ENCODE results near the gene POLDIP2. TPM values are rescaled to one million over a fixed set of nuclear protein-coding genes. Genes with fewer than 3 reads are reported as not detected.

The POLDIP2 gene
- total and polyA plus RNA-seq, 2 donors (not counting 3 experiments of a cell fraction or from before 2014, with no cell fraction given), result 82.6 to 85.2 TPM

Small RNA genes lying within 50 kb of the gene (microRNA-seq; reads per million reads assigned to microRNA genes)
- gene MIR4723 (ENCODE audit: borderline number of aligned reads, borderline replicate concordance), result not detected

Other genes starting within 250 kb of the POLDIP2 start
- 43.5 and 51.7 TPM in 2 replicates for gene TMEM97, start 38.3 kb downstream of the POLDIP2 start, total RNA-seq
- 27.0 and 30.7 TPM in 2 replicates for gene TMEM97, start 38.3 kb downstream of the POLDIP2 start, polyA plus RNA-seq
- 36.3 and 45.0 TPM in 2 replicates for gene IFT20, start 22.1 kb downstream of the POLDIP2 start, total RNA-seq
- gene IFT20, start 22.1 kb downstream of the POLDIP2 start, polyA plus RNA-seq, result 19.2 and 26.5 TPM in 2 replicates
- gene TNFAIP1, start 21.8 kb downstream of the POLDIP2 start, total RNA-seq, result 79.5 and 89.6 TPM in 2 replicates
- 85.7 and 101 TPM in 2 replicates for gene TNFAIP1, start 21.8 kb downstream of the POLDIP2 start, polyA plus RNA-seq
- gene SEBOX, start 7.7 kb upstream of the POLDIP2 start, total RNA-seq, result not detected in 2 replicates
- not detected in 2 replicates for gene SEBOX, start 7.7 kb upstream of the POLDIP2 start, polyA plus RNA-seq
- not detected in 2 replicates for gene VTN, start 12.8 kb upstream of the POLDIP2 start, total RNA-seq
- gene VTN, start 12.8 kb upstream of the POLDIP2 start, polyA plus RNA-seq, result 0.68 and 1.1 TPM in 2 replicates
- 4.6 and 7.0 TPM in 2 replicates for gene SARM1, start 14.2 kb upstream of the POLDIP2 start, total RNA-seq
- 5.6 and 7.0 TPM in 2 replicates for gene SARM1, start 14.2 kb upstream of the POLDIP2 start, polyA plus RNA-seq
- gene SLC46A1, start 48.7 kb upstream of the POLDIP2 start, total RNA-seq, result 1.8 and 4.1 TPM in 2 replicates
- 2.2 and 2.6 TPM in 2 replicates for gene SLC46A1, start 48.7 kb upstream of the POLDIP2 start, polyA plus RNA-seq
- gene SLC13A2, start 116.1 kb upstream of the POLDIP2 start, total RNA-seq, result not detected in 2 replicates
- gene SLC13A2, start 116.1 kb upstream of the POLDIP2 start, polyA plus RNA-seq, result not detected in 2 replicates
- gene FOXN1, start 148.8 kb upstream of the POLDIP2 start, total RNA-seq, result not detected in 2 replicates
- not detected in 2 replicates for gene FOXN1, start 148.8 kb upstream of the POLDIP2 start, polyA plus RNA-seq
- gene UNC119, start 195.1 kb upstream of the POLDIP2 start, total RNA-seq, result 26.3 and 28.1 TPM in 2 replicates
- gene UNC119, start 195.1 kb upstream of the POLDIP2 start, polyA plus RNA-seq, result 67.8 and 76.9 TPM in 2 replicates
- 68.6 and 71.3 TPM in 2 replicates for gene PIGS, start 214.0 kb upstream of the POLDIP2 start, total RNA-seq
- 110 and 111 TPM in 2 replicates for gene PIGS, start 214.0 kb upstream of the POLDIP2 start, polyA plus RNA-seq
- 7.2 and 9.0 TPM in 2 replicates for gene ALDOC, start 219.4 kb upstream of the POLDIP2 start, total RNA-seq
- 18.9 and 20.3 TPM in 2 replicates for gene ALDOC, start 219.4 kb upstream of the POLDIP2 start, polyA plus RNA-seq
- 85.4 and 90.6 TPM in 2 replicates for gene SPAG5, start 241.5 kb upstream of the POLDIP2 start, total RNA-seq
- 25.9 and 31.7 TPM in 2 replicates for gene SPAG5, start 241.5 kb upstream of the POLDIP2 start, polyA plus RNA-seq

All from endothelial cell of umbilical vein (primary cell).